22Rv1 (cell line): ENCODE measurements around the gene ZFAND2B.
"Not testable (repeated sequence)": the region's sequence is repeated elsewhere in the genome, so short reads cannot be mapped to it uniquely, and the experiment has no call there.

Experiments used
- ZFX ChIP-seq: fragments of 450-650 bp; IDR thresholded peaks from 2 replicates; pipeline ENCODE4 v1.6.1; 2017; ENCODE audit warnings: antibody characterized with exemption, borderline replicate concordance
- TF ChIP-seq, protein P1 (sequence below): fragments of 450-650 bp; IDR thresholded peaks from 2 replicates; pipeline ENCODE4 v1.5.1; 2017; ENCODE audit warnings: mild to moderate bottlenecking

DNA sequence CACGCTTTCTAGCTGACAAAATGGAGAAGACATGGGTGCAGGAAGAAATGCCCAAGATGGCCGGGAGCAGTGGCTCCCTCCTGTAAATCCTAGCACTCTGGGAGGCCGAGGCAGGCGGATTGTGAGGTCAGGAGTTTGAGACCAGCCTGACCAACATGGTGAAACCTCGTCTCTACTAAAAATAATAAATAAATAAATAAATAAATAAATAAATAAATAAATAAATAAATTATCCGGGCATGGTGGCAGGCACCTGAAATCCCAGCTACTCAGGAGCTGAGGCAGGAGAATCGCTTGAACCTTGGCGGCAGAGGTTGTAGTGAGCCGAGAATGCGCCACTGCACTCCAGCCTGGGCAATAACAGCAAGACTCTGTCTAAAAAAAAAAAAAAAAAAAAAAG lies 52.4 kb downstream of the ZFAND2B start:
- TF ChIP-seq, protein P1, sequence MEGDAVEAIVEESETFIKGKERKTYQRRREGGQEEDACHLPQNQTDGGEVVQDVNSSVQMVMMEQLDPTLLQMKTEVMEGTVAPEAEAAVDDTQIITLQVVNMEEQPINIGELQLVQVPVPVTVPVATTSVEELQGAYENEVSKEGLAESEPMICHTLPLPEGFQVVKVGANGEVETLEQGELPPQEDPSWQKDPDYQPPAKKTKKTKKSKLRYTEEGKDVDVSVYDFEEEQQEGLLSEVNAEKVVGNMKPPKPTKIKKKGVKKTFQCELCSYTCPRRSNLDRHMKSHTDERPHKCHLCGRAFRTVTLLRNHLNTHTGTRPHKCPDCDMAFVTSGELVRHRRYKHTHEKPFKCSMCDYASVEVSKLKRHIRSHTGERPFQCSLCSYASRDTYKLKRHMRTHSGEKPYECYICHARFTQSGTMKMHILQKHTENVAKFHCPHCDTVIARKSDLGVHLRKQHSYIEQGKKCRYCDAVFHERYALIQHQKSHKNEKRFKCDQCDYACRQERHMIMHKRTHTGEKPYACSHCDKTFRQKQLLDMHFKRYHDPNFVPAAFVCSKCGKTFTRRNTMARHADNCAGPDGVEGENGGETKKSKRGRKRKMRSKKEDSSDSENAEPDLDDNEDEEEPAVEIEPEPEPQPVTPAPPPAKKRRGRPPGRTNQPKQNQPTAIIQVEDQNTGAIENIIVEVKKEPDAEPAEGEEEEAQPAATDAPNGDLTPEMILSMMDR, result not testable (repeated sequence)
- TF ChIP-seq ZFX, result not testable (repeated sequence)
